ENCODE measurements around the gene DEPDC1. TPM values are rescaled to one million over a fixed set of nuclear protein-coding genes. Genes with fewer than 3 reads are reported as not detected.

The DEPDC1 gene
- total and polyA plus RNA-seq, 11 donors: 0.04 to 4.2 (median 0.46) TPM; not detected in 1

- intact Hi-C loops (cut with DNase I): no loop called here
- peaks cover 0 to 12% (median 0%) of the 10 kb centered on the region in 12 donors for H3K9me3 ChIP-seq
- no peaks in the 10 kb centered on the region for H3K36me3 ChIP-seq
- WGBS, 4 donors: 90 to 94% (median 93%) methylated on average over 3 of the region's 3 CpGs
- DNase-seq (no peak), ATAC-seq (no peak)
- H3K4me1 ChIP-seq: no peaks in the 10 kb centered on the region
- H3K27ac ChIP-seq: no peak overlapping the region
- TF ChIP-seq POLR2A (IDR thresholded peaks at IDR 0.05) (no peak), CTCF (IDR thresholded peaks at IDR 0.05) (no peak)
- H3K27me3 ChIP-seq: no peaks in the 10 kb centered on the region
- no peak overlapping the region for H3K4me3 ChIP-seq
Observed at GRCh38 chr1:68528243-68528642, 31.4 kb upstream of the DEPDC1 start.

GRCh38 chr1:68525781-68526180 lies 28.9 kb upstream of the DEPDC1 start:
- intact Hi-C loops (cut with DNase I): no loop called here
- Histone ChIP-seq H3K9me3 (no peaks in the 10 kb centered on the region), H3K36me3 (no peaks in the 10 kb centered on the region), H3K27me3 (peaks cover 0 to 4% (median 0%) of the 10 kb centered on the region in 9 donors), H3K4me3 (no peak overlapping the region), H3K4me1 (no peaks in the 10 kb centered on the region), H3K27ac (no peak overlapping the region)
- ATAC-seq (no peak), DNase-seq (no peak)
- TF ChIP-seq POLR2A (IDR thresholded peaks at IDR 0.05): no peak
- no peak for TF ChIP-seq CTCF (IDR thresholded peaks at IDR 0.05)
- 92 to 97% (median 94%) methylated on average over 2 of the region's 2 CpGs for WGBS, 4 donors

- Histone ChIP-seq H3K27me3 (peaks cover 0 to 4% (median 0%) of the 10 kb centered on the region in 9 donors), H3K4me1 (no peaks in the 10 kb centered on the region), H3K9me3 (no peaks in the 10 kb centered on the region), H3K4me3 (no peak overlapping the region), H3K27ac (no peak overlapping the region), H3K36me3 (no peaks in the 10 kb centered on the region)
- no peak for DNase-seq
- TF ChIP-seq POLR2A (IDR thresholded peaks at IDR 0.05) (no peak), CTCF (IDR thresholded peaks at IDR 0.05) (no peak)
- ATAC-seq: no peak
- intact Hi-C loops (cut with DNase I): no loop called here
Observed at GRCh38 chr1:68521286-68521685, 24.4 kb upstream of the DEPDC1 start.

GRCh38 chr1:68516066-68516465 lies 19.2 kb upstream of the DEPDC1 start:
- Histone ChIP-seq H3K4me3 (no peak overlapping the region), H3K9me3 (no peaks in the 10 kb centered on the region), H3K36me3 (no peaks in the 10 kb centered on the region), H3K27ac (no peak overlapping the region), H3K27me3 (no peaks in the 10 kb centered on the region), H3K4me1 (no peaks in the 10 kb centered on the region)
- intact Hi-C loops (cut with DNase I): no loop called here
- no peak for TF ChIP-seq CTCF (IDR thresholded peaks at IDR 0.05)
- no peak for TF ChIP-seq POLR2A (IDR thresholded peaks at IDR 0.05)
- no peak for ATAC-seq
- WGBS, 4 donors: 68 to 80% (median 76%) methylated on average over 2 of the region's 2 CpGs
- no peak for DNase-seq

All from heart left ventricle (tissue), 16 donors.